ENCODE results near the gene IQCC. TPM values are rescaled to one million over a fixed set of nuclear protein-coding genes. Genes with fewer than 3 reads are reported as not detected.

Gene IQCC
- polyA plus RNA-seq, 1 experiment, result 1.3 TPM

DNA sequence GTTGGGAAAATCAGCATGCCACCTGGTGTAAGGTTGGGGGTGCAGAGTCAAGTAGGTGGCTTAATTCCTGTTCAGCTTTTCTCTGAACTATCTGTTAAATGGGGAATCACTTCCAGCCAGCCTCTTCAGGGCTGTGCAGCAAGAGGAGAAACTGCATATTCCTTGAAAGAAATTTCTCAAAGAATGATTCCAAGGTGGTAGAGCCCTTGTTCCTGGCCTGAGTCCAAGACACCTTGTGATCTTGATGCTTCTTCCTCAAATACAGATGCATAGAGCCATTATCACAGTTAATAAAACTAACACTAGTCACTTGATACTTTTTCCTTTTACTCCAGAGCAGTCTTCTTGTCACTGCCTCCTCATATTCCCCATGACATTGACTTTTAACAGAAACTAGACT is 20.8 kb upstream of the IQCC start:
- H3K4me3 ChIP-seq (ENCODE audit: low read depth, low read length), result no peak overlapping the region
- DNase-seq (ENCODE audit: low read depth, low spot score), result no peak
- H3K27me3 ChIP-seq (ENCODE audit: control insufficient read depth, insufficient read depth, low read length), result no peaks in the 10 kb centered on the region
- POLR2A ChIA-PET, result interaction anchor here (0.6 kb wide), 1 partner anchor 52 kb away, joined by 8 read pairs; no protein-coding TSS in a partner anchor
- H3K9me3 ChIP-seq (ENCODE audit: control insufficient read depth, insufficient read depth, low read length), result no peaks in the 10 kb centered on the region; the same call in 1 of the 2 replicates
- TF ChIP-seq, protein P1, sequence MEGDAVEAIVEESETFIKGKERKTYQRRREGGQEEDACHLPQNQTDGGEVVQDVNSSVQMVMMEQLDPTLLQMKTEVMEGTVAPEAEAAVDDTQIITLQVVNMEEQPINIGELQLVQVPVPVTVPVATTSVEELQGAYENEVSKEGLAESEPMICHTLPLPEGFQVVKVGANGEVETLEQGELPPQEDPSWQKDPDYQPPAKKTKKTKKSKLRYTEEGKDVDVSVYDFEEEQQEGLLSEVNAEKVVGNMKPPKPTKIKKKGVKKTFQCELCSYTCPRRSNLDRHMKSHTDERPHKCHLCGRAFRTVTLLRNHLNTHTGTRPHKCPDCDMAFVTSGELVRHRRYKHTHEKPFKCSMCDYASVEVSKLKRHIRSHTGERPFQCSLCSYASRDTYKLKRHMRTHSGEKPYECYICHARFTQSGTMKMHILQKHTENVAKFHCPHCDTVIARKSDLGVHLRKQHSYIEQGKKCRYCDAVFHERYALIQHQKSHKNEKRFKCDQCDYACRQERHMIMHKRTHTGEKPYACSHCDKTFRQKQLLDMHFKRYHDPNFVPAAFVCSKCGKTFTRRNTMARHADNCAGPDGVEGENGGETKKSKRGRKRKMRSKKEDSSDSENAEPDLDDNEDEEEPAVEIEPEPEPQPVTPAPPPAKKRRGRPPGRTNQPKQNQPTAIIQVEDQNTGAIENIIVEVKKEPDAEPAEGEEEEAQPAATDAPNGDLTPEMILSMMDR (IDR thresholded peaks at IDR 0.05; ENCODE audit: low read depth, low read length), result no peak
- CTCF ChIA-PET, result interaction anchor here (2.1 kb wide), 1 partner anchor 15 kb away, joined by 4 read pairs; the partner anchor contains the start of gene CCDC28B
- H3K27ac ChIP-seq (ENCODE audit: low read depth, low read length), result no peak overlapping the region

DNA sequence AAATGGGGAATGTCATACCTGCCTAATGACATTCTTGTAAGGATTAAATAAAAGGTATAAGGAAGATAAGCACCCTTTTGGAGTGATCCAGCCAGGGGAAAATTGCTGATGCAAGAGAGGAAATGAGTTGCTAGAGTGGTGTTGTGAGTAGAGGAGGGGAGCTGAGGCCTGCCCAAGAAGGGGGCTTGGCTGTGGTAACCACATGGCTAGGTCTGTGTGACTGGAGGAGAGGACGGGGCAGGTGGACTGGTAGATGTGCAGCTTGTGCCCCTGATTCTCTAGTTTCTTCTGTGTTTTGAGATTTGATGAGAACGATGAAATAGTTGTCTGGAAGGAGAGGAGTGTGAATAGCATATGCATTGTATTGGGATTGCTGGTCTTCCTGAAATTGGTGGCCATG is 19.4 kb upstream of the IQCC start:
- no peak for DNase-seq (ENCODE audit: low read depth, low spot score)
- Histone ChIP-seq H3K27me3 (ENCODE audit: control insufficient read depth, insufficient read depth, low read length) (no peaks in the 10 kb centered on the region), H3K9me3 (ENCODE audit: control insufficient read depth, insufficient read depth, low read length) (no peaks in the 10 kb centered on the region), H3K4me3 (ENCODE audit: low read depth, low read length) (no peak overlapping the region), H3K27ac (ENCODE audit: low read depth, low read length) (no peak overlapping the region)
- ChIA-PET POLR2A (interaction anchor here (2.2 kb wide), 1 partner anchor 11 kb away, joined by 9 read pairs; no protein-coding TSS in a partner anchor), CTCF (interaction anchor here (1.5 to 2.1 kb wide), 2 partner anchors 14 to 30 kb away, joined by 4 read pairs; partner anchors contain the start of gene CCDC28B)
- TF ChIP-seq, protein P1 (IDR thresholded peaks at IDR 0.05; ENCODE audit: low read depth, low read length), result no peak

DNA sequence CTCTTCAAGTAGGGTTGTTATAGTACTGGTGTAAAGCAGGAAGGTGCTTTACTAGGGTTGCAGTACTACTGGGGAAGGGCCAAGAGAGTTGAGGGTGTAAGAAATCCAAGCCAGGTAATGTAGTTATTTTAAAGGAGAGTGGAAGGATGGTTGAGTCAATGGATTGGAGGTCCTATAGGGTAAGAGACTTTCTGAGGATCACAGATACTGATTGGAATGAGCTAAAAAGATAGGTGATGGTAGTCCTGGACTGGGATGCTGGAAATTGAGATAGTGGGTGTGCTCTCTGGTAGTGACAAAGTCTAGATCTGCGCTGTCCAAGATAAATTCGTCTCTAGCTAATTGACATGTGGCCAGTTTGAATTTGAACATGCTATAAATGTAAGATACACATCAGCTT is 19.0 kb upstream of the IQCC start:
- Histone ChIP-seq H3K4me3 (ENCODE audit: low read depth, low read length) (no peak overlapping the region), H3K9me3 (ENCODE audit: control insufficient read depth, insufficient read depth, low read length) (no peaks in the 10 kb centered on the region), H3K27ac (ENCODE audit: low read depth, low read length) (no peak overlapping the region), H3K27me3 (ENCODE audit: control insufficient read depth, insufficient read depth, low read length) (no peaks in the 10 kb centered on the region)
- ChIA-PET CTCF (interaction anchor here (1.5 to 2.1 kb wide), 2 partner anchors 13 to 29 kb away, joined by 4 read pairs; partner anchors contain the start of gene CCDC28B), POLR2A (interaction anchor here (2.2 kb wide), 1 partner anchor 11 kb away, joined by 9 read pairs; no protein-coding TSS in a partner anchor)
- TF ChIP-seq, protein P1 (IDR thresholded peaks at IDR 0.05; ENCODE audit: low read depth, low read length), result no peak
- DNase-seq (ENCODE audit: low read depth, low spot score), result no peak

DNA sequence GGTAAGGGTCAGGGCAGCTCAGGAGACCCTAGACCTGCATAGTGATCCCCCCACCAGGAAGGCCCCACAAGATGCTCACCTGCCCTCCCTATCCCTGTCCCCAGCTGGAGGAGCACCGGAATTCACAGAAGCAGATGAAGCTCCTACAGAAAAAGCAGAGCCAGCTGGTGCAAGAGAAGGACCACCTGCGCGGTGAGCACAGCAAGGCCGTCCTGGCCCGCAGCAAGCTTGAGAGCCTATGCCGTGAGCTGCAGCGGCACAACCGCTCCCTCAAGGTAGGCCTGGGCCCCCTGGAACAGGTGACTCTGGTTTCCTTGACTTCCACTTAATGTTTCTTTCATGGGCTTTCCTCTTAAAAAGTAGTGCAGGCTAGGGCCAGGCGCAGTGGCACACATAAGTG is 17.6 kb upstream of the IQCC start:
- CTCF ChIA-PET, result interaction anchor here (0.6 kb wide), 1 partner anchor 61 kb away, joined by 6 read pairs; no protein-coding TSS in a partner anchor
- TF ChIP-seq, protein P1 (IDR thresholded peaks at IDR 0.05; ENCODE audit: low read depth, low read length), result no peak
- POLR2A ChIA-PET, result interaction anchor here (2.2 kb wide), 1 partner anchor 9 kb away, joined by 9 read pairs; no protein-coding TSS in a partner anchor
- H3K9me3 ChIP-seq (ENCODE audit: control insufficient read depth, insufficient read depth, low read length), result no peaks in the 10 kb centered on the region
- DNase-seq (ENCODE audit: low read depth, low spot score), result no peak
- no peak overlapping the region for H3K27ac ChIP-seq (ENCODE audit: low read depth, low read length)
- no peak overlapping the region for H3K4me3 ChIP-seq (ENCODE audit: low read depth, low read length)
- no peaks in the 10 kb centered on the region for H3K27me3 ChIP-seq (ENCODE audit: control insufficient read depth, insufficient read depth, low read length)

DNA sequence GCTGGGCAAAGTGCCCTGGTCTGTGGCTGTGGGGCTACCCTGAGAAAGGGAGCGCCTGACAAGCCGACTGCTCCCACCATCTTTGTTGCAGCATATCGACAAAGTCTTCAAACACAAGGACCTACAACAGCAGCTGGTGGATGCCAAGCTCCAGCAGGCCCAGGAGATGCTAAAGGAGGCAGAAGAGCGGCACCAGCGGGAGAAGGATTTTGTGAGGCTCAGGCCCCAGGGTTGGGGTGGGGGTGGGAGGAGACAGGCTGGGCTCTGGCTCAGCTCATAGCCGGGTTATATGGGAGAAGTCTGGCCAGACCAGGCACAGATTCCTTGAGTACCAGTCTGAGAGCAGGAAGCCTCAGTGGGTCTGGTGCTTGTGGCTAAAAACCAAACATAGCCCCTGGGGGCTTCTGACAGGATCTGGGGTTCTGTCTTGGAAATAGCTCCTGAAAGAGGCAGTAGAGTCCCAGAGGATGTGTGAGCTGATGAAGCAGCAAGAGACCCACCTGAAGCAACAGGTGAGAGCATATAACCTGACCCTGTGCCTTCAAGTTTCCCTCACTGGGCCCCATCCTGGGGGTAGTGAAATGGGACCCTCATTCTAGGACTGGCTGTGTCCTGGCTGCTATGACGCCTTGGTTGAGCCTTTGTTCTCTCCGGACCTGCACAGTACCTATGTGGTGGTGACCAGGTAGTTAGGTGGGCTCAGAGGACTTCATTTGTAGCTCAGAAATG is 13.1 kb upstream of the IQCC start:
- ChIA-PET CTCF (no interaction called here), POLR2A (interaction anchor here (0.6 to 1.1 kb wide), 3 partner anchors 9 to 127 kb away, joined by 3 read pairs; no protein-coding TSS in a partner anchor)

More for the DNA sequence above, 13.1 kb upstream of the IQCC start:
- TF ChIP-seq, protein P1 (IDR thresholded peaks at IDR 0.05; ENCODE audit: low read depth, low read length), result no peak
- no peak for DNase-seq (ENCODE audit: low read depth, low spot score)
- H3K9me3 ChIP-seq (ENCODE audit: control insufficient read depth, insufficient read depth, low read length), result no peaks in the 10 kb centered on the region
- no peaks in the 10 kb centered on the region for H3K27me3 ChIP-seq (ENCODE audit: control insufficient read depth, insufficient read depth, low read length)
- no peak overlapping the region for H3K27ac ChIP-seq (ENCODE audit: low read depth, low read length)
- H3K4me3 ChIP-seq (ENCODE audit: low read depth, low read length), result no peak overlapping the region
